Activated CD8-positive, alpha-beta memory T cell treated with anti-CD3 and anti-CD28 coated beads for 36 hours (primary cell): ENCODE results near the gene TM9SF2. TPM values are rescaled to one million over a fixed set of nuclear protein-coding genes. Genes with fewer than 3 reads are reported as not detected.

Experiments
- CTCF ChIA-PET: fragments of 350-600 bp; sonication (Branson Sonifier 250); formaldehyde crosslinking; loops from one replicate; lab custom pipeline; 2021; ENCODE audit warnings: antibody characterized with exemption; lab: Charles Lee
- POLR2A ChIA-PET: fragments of 350-600 bp; sonication (Branson Sonifier 250); formaldehyde crosslinking; loops from one replicate; lab custom pipeline; 2021; ENCODE audit warnings: antibody characterized with exemption; lab: Charles Lee
- total RNA-seq, 2 experiments: library from RNA; stranded (reverse); gene quantifications; one replicate each; pipeline ENCODE4 v1.2.3, GENCODE V29; 2021

Gene TM9SF2
- total RNA-seq, 2 experiments from 2014 or later: 90.4 to 94.8 TPM

DNA sequence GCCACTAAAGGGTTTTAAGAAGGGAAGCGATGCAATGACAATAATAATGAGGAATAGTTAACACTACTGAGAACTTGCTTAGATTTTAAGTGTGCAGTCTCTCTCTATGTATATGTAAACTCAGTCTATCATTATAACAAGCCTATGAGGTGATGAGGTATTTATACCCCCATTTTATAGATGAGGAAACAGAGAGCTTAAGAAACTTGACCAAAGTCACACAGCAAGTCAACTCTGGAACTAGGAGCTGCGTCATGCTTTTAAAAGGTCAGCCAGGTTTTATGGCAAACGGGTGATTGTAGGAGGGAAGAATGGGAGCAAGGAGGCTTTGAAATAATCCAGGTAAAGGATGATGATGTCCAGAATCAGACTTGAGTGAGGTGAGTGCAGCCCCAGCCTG, 103.4 kb downstream of the TM9SF2 start:
- CTCF ChIA-PET: interaction anchor here (0.7 kb wide), 3 partner anchors 10 to 908 kb away, joined by 3 to 5 read pairs (median 3); no protein-coding TSS in a partner anchor
- POLR2A ChIA-PET: no interaction called here

- ChIA-PET POLR2A (no interaction called here), CTCF (interaction anchor here (0.7 to 1.3 kb wide), 6 partner anchors 9 to 910 kb away, joined by 3 to 5 read pairs (median 3); no protein-coding TSS in a partner anchor)
These were observed 104.4 kb downstream of the TM9SF2 start for GRCh38 chr13:99605420-99606323.

GRCh38 chr13:99606324-99607066, 105.2 kb downstream of the TM9SF2 start, which contains the start of gene CLYBL:
Gene CLYBL, plus strand, starts transcription at chr13:99606690.
- ChIA-PET POLR2A (no interaction called here), CTCF (interaction anchor here (1.1 to 1.3 kb wide), 3 partner anchors 52 to 169 kb away, joined by 3 read pairs; no protein-coding TSS in a partner anchor)

DNA sequence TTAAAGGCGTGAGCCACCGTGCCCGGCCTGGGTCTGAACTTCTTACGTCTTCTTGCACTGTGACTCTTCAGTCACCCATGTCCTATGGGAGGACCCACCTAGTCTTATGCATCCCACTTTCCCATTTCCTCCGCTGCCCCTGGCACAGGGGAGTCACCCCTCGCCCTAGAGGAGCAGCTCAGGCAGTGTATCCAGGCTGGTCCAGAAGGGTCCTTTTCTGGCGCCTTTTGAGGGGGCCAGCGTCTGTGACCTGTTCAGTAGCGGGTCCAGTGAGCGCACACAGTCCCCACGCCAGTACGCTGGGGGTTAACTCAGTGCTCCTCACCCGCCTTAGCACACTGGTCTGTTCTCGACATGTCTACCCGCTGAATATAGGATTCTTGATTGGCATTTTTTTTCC, 107.1 kb downstream of the TM9SF2 start:
- ChIA-PET CTCF (interaction anchor here (0.7 kb wide), 1 partner anchor 174 kb away, joined by 4 read pairs; no protein-coding TSS in a partner anchor), POLR2A (no interaction called here)

DNA sequence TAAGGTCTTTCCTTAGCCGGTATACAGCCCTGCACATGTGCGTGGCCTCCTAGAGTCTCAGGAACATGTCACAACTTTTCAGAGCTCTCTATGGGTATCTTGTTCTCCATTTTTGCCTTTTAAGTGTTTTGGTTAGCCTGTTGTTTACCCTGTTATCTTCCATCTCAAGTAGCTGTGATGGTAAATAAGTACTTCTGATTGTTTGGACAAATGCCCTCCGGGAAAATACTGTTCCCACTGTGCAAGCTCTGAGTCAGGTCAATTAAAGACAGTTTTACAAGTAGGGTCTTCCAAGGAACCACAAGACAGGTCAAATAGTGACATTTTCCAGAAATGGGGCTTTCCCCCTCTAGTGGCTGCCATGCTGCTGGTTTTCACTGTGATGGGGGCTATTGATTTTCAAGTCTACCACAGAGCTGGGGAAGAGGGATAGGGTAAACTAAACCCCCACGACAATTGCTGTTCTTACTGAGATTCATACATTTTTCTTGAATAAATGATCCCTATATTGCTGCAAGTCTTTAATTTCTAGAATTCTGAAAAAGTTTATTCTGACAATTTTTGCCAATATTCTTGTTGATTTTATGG, 109.5 kb downstream of the TM9SF2 start:
- CTCF ChIA-PET: no interaction called here
- POLR2A ChIA-PET: no interaction called here

Other genes with a start within 250 kb of the TM9SF2 start
- gene GPR18, start 243.1 kb upstream of the TM9SF2 start, total RNA-seq: 10 to 100 TPM; 13.7 to 16.3 TPM
- 10 to 100 TPM; 29.2 to 29.6 TPM for gene GPR183, start 194.1 kb upstream of the TM9SF2 start, total RNA-seq
- 1 to 10 TPM; 3.9 to 5.0 TPM for gene CLYBL, start 105.2 kb downstream of the TM9SF2 start, total RNA-seq